Stimulated activated CD8-positive, alpha-beta memory T cell treated with anti-CD3 and anti-CD28 coated beads, Interleukin-4, amount 100 ng/mL, for 24 hours (primary cell): ENCODE data around the gene NFASC.
A peak's percentile ranks its signal among the peaks of the same experiment; 100 is the strongest.

ENCODE experiments used
- DNase-seq: peaks from one replicate; pipeline ENCODE4 v3.0.0-alpha.2; 2020; ENCODE audit warnings: low read depth

Gene NFASC

DNA sequence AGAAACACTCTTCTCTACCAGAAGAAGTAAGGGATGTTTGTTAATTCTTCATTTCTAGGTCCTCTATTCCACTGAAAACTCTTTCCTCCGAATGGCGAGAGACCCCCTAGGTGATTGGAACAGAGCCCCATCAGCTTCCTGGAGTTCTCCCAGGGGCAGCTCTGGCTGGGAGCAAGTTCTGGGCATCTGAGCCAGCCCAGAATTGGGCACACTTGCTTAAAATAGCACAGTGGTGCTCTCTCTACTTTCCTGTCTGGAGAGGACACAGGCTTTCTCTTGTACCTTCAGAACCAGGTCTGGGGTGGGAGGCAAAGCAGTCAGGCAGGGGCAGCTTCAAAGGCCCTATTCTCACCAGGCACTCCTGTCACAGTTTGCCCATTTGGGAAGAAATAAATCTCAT, 89.2 kb downstream of the NFASC start:
- no peak for DNase-seq

DNA sequence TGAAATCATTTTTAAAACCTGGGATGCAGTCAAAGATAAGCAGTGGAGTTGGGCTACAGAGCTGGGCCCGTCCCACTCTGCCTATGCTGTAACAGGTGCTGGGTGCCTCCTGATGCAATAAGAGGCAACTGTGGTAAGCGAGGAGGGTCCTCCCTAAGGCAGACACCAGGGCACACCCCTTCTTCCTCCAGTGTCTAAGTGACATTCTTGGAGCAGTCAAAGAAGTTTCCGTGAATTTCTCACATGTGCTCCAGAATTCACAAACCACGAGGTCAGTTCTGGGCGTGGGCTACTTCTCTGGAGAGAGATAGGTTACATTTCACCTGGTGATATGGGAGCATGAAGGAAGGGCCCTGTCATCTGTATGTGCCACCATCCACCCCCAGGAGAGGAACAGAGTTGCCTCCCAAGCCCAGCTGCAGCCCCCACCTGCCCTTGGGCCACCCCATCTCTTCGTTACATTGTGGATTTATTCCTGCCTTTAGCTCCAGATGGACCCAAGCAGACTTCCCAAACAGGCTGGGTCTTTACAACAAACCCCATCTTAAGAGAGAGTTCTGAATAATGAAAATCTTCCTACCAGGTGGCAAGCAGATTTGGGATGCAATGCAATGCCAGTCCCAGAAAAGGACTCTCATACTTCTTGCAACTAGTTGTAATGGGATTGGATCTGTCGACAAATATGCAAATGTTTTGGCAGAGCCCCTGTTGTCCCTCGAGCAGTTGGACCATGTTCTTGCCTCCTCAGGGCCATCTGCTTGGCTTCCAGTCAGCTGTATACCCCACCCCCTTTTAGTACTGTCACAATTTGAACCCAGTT, 89.9 kb downstream of the NFASC start:
- no peak for DNase-seq

DNA sequence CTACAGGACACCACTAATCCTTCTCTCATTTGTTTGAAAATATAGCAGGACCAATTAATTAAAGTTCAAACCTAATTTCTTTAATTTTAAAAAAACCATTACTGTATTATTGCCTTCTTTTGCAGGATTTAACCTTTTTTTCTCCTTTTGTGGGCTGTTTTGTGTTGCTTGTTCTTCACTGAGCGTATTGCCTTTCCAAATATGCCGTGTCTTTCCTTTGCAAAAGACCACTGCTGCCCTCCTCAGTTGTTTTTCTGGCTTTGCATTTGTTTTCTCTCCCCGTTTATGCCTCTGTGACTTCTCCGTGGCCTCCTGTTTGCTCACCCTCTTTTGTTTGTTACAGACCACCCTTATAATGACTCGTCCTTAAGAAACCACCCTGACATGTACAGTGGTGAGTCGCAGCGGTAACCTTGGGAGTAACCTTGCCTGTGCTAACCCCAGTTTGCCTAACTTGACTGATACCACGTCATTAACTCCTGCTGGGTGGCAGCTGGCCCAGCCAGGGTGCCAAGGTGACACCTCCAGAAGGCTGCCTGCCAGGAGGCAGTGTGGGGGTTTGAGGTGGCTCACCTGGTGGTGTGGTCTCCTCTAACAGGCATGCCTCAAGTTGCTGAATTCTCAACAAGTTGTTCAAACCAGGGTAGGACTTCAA, 91.2 kb downstream of the NFASC start:
- DNase-seq: no peak

DNA sequence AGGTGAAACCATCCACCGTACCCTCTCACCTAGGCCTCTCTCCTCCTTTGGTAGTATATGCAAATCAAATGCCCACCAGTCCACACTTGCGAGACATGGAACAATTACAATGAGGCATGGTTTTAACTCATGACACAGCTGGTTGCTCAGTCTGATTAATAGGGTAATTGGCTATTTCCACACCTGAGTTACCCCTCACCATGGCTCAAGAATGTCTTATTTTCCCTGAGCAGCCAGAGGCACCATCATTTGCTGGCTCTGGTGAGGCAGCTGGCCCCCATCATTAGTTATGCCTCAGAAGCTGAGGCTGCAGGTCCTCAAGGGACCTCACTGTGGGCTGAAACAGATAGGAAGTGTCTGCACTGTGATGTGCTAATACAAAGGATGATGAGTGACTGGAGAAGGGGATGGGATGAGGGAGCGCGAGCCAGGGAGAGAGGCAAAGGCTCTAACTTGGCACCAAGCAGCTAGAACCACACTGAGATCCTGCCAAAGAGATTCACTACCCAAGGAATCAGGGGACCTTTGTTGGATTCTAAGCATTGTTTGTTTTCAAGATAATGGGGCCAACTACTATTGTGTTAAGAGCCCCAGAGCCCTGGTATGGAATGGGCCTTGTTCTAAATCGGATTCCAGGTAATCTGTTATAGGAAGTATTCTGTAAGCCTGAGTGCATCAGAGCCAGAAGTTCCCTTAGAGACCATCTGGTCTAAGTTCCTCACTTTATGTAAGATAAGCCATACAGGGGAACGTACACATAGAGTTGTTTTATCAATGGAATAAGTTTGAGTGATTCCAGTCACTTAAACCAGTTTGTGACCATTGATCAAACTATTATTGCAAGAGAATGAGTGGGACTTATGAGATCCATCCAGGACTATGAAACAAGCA, 92.3 kb downstream of the NFASC start:
- DNase-seq: no peak

DNA sequence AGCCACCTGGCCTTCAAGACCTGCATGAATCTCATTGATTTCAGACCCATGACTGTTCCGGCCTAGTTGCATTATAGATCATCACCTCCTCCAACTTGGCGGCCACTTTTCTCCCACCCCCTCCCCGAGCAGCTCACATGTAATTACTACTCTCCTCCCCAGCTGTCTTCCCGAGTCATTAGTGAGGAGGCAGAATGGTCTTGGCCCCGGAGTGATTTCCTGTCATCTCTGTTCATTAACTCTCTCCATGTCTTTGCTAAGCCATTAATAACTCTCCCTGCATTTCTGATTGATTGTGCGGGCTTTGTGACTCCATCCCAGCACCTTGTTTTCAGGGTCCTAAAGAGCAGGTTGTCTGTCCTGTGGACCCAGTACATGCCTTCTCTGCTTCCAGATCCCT, 96.8 kb downstream of the NFASC start:
- no peak for DNase-seq

DNA sequence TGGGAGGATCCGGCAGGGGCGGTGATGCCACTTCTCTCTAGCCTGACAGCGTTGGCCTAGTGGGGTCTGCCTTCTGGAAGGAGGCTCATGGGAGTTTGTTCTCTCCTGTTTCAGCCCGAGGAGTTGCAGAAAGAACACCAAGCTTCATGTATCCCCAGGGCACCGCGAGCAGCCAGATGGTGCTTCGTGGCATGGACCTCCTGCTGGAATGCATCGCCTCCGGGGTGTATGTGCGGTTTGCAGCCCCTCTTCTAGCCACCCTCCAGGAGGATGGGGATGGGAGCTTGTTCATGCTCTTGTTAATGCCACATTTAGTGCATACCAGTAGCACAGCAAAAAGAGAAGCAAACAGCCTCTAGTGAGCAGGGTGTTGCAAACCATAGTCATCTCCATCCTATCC, 97.5 kb downstream of the NFASC start:
- no peak for DNase-seq

DNA sequence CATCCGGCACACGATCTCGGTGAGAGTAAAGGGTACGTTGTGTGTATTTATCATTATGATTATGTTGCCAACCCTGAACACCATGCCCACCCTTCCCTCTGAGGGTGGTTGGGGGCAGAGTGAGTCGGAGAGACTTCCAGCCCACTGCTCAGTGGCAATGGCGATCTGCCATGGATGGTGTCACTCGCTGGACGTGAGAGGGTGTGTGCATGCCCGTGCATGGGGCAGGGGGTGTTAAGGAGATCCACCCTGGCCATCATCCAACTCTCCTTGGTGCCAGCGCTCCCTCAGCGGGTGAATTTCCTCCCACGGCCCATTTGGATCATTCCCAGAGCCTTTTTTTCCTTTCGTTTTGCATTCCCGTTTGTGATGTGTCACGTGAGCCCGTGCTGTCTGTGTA, 98.3 kb downstream of the NFASC start:
- no peak for DNase-seq

DNA sequence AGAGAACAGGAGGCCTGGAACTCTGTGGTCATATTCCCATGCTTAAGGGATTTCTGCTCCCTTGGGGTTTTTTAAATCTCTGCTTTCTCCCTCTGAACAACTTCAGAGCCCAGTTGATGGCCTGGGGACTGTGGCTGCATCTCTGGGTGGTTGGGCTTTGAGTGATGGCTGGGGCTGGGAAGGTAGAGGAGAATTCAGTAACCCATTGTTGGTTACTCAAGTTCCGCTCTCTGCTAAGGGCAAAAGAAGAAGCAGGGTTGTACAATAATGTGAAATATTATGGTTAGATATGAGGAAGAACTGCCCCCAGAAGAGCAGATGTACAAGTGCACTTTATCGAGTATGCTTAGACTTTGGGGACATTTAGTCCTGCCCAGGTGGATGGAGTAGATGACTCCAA, 100.3 kb downstream of the NFASC start:
- DNase-seq: no peak

DNA sequence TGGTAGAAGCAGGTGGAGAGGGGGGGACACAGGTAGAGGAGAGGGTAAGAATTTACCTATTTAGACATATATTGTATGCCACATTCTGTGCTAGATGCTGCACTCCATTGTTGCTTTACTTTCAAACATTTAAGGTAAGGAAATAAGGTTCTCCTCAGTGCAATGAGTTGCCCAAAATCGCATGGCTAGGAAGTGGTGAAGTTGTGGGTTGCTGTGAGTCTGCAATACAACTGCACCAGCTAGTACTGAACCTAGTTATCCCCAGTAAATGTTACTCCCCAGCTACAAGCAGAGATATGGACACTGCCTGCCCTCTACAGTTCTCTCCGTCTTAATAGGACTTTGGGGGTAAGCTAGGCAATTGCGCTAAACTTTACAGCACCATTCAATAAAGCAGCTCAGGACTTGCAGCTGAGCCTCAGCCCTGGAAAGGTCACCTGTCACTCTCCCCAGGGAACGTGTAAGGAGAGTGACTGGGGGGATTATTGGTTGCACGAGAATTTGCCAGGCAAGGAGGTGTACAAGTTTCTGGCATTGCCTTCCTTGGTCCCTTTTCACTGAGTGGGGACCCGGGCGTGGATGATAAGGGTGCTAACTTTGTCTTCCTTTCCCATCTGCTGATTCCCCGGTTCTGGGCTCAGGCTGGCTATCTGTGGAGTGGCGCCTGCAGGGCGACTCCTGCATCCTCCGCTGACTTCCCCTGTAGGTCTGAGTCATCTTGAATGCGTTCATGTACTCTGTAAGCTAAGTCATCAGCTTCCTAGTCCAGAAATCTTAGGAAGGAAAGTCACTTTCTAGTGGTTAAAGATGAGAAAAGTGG, 101.1 kb downstream of the NFASC start:
- no peak for DNase-seq

DNA sequence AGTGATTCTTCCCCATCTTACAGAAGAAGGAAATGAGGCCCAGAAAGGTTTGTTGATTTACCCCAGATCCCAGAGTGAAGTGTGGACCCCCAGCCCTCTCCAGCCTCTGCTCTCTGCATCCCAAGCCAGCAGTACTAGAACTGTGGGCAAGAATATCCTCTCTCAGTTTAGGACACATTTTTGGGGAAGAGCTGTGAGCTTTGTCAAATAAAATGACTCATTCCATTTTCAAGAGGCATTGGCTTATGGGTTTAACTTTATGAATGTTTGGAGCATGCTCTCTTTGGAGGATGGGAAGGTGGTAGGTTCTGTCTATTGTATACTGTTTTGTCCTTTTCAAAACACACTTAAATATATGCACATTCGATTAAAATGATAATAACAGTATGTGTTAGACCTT, 101.8 kb downstream of the NFASC start:
- no peak for DNase-seq

DNA sequence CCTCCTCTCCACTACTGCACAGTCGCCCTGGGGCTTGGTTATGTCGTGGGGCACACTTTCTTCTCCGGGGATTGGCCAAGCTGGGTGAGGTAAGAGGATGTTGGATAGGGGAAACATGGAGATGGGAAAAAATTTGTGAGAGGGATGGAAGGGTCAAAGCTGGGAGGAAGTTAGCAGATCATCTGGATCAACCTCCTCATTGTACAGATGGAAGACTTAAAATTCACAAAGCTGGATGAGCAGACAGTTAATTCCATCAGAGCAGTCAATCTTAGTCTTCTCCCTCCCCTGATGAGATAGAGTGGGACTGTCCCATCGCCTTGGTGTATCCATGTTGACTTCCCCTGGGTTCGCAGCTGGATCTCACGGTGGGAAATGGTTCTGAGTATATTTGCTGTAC, 102.8 kb downstream of the NFASC start:
- DNase-seq: no peak

DNA sequence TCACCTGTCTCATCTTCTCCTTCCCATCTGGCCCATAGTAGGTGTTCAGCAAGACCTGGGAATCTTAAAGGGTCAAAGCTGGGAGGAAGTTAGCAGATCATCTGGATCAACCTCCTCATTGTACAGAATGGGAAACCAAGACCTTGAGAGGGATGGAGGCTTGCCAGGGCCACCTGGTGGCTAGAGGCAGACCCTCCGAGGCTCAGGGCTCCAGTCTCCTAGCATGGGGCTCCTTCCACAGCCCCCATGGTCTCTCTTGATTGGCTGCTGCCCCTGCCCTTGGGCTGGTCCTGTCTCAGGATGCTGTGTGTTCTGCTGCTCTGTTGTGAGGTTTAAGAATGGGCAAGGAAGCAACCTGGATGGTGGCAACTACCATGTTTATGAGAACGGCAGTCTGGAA, 103.7 kb downstream of the NFASC start:
- no peak for DNase-seq

DNA sequence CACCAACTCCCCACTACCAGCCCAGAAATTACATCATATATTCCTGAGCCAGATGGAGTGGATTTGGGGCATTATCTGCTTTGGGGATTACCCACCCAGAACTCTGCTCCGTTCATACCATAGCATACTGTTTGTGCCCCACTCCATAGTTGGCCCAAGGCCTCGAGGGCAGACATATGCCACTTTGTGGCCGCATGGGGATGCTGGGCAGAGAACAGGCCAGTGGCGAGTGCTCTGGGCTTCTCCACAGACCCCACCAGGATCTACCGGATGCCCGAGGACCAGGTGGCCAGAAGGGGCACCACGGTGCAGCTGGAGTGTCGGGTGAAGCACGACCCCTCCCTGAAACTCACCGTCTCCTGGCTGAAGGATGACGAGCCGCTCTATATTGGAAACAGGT, 104.4 kb downstream of the NFASC start:
- no peak for DNase-seq

DNA sequence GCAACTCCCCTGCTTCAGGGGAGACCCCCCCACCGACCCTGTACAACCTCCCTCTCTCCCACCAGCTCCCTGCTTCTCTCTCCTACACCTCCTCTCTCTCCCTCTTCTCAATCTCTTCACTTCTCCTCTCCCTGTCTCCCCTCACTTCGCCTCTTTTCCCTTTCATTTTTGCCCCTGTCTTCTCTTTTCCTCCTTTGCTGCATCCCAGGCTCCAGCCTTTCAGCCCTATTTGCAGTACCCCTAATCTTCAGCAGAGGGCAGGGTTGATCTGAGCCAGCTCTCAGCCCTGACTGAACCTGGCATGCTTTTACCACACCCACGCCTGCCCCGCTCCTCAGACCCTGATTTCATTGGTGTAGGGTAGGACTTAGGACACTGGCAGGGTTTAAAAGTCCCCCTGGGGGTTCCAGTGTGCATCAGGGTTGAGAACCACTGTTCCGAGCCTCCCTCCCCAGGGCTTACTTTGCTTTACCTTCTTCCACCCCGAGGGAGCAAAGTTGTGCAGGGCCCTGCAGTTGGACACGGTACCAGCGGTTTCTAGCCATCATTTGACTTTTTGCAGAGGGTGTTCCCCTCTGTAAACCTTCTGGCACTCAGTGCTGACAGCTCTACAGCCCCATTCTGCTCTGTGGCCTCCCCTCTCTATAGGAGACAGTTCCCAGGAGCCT, 105.0 kb downstream of the NFASC start:
- DNase-seq: peak; percentile 31

DNA sequence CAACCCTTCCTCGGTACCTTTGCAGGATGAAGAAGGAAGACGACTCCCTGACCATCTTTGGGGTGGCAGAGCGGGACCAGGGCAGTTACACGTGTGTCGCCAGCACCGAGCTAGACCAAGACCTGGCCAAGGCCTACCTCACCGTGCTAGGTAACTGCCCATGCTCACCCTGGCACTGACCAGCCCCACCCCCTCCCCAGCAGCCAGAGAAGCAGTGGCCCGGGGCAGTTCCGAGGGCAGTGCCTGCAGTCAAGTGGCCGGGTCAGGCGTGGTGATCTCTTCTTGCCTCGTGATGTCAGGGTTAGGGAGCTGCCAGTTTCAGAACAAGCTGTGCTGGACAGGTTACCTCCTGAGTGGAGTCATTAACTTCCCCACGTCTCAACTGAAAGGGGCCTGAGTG, 106.0 kb downstream of the NFASC start:
- DNase-seq: no peak

DNA sequence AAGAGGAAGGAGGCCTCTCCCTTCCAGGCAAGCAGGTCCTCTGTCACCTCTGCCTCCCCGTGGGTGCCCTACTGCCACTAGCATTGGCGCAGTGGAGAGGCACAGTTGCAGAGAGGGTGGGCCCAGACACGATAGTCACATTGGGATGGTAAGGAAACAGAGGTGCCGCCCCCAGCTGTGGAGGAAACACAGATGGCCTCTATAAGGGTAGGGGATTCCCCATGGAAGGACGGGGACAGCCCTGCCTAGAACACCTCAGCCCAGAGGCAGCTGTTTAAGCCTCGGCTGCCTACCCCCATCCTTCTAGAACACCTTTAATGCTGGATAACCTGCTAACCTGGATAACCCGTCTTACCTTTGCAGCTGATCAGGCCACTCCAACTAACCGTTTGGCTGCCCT, 106.7 kb downstream of the NFASC start:
- DNase-seq: no peak

DNA sequence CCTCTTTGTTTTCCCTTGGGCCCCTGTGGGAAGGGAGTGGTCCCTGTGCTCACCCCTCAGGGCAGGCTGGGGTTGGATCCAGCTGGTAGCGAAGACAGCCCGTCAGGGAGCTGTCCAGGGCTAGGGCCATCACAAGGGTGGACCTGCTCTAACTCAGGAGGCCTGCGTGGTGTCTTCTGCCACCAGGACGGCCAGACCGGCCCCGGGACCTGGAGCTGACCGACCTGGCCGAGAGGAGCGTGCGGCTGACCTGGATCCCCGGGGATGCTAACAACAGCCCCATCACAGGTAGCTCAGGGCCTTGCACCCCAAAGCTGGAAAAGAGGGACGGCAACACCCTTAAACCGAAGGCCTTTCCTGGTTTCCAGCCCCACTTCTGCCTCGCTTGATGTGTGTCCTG, 108.1 kb downstream of the NFASC start:
- DNase-seq: no peak

DNA sequence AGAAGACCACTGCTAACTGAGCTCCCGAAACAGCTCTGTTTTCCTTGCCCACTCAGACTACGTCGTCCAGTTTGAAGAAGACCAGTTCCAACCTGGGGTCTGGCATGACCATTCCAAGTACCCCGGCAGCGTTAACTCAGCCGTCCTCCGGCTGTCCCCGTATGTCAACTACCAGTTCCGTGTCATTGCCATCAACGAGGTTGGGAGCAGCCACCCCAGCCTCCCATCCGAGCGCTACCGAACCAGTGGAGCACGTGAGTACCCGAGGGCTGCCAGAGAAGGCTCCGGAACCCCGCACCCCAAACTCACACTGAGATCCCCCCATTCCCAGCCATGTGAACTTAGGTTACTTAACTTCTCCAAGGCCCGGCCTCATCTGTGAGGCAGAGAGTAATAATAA, 108.6 kb downstream of the NFASC start:
- no peak for DNase-seq

DNA sequence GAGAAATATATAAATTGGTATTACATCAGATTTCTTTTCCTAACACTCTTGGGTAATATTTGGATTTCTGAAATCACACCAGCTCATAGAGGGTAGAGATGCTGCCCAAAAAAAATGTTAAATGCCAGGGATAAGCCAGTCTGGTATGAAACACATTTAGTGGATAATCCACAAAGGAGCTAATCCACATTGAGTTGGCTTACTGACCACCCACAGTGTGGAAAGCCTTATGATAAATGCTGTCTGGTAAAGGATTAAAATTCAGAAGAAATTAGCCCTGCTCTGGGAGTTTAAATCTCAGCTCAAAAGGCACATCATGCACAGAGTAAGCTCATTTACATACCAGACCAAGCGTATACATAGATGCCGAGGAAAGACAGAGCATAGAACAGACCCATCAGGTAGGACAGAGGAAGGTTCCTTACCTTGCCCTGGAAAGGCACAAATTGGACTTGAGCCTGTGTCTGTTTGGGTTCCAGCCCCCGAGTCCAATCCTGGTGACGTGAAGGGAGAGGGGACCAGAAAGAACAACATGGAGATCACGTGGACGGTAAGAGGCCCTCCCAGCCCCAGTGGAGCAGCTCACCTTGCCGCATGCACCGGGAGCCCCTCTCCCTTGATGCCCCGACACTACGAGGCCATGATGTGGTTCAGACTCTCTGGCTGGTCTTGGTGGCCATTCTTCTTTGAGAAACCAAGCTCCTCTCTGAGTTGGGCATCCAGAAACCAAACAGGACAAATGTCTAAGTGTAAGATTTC, 109.4 kb downstream of the NFASC start:
- no peak for DNase-seq

DNA sequence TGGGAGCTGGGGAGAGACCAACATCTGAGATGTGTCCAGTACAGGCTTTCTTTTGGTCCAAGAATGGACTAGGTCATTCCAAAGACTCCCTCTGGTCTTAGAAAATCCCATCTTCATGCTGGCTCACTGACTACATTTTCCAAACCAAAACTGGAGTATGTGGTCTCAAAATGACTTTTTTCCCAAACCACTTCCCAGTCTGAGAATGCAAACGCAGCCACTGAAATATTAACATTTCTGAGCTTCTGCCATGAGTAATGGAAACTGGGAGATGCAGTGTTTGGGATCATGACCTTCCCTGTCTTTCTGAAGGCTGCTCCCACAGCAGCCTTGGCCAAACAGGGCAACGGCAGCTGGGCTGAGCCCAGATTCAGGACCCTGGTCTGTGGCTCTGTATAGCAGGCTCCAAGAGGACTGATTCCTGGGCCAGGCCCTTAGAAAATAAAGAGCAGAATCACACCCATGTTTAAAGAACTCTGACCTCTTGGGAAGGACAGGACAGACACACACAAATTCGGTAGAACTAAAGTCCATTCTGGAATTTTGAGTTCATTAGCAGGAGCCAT, 110.3 kb downstream of the NFASC start:
- DNase-seq: no peak
